RWPE1 (cell line): Measurements from ENCODE around the gene APPL2.

Source experiments
- CTCF ChIA-PET: fragments of 350-600 bp; sonication (Branson Sonifier 250); formaldehyde crosslinking; extraction: SDS; loops from one replicate; lab custom pipeline; 2021; lab: Yijun Ruan, JAX
- POLR2A ChIA-PET: fragments of 400-600 bp; formaldehyde crosslinking; extraction: SDS; loops from one replicate; lab custom pipeline; 2020; ENCODE audit warnings: antibody characterized with exemption; ENCODE audit not compliant: low non-redundant PET; lab: Yijun Ruan, JAX
- DNase-seq: peaks from one replicate; pipeline ENCODE4 v3.0.0; 2012; ENCODE audit warnings: low spot score
- H3K27ac ChIP-seq: fragments of 450-650 bp; 2 replicates; pipeline ENCODE4 v1.5.1; 2017
- CTCF ChIP-seq: fragments of 450-650 bp; conservative IDR thresholded peaks from 2 replicates; pipeline ENCODE4 v1.5.1; 2017; ENCODE audit warnings: low read depth, mild to moderate bottlenecking

Gene APPL2

DNA sequence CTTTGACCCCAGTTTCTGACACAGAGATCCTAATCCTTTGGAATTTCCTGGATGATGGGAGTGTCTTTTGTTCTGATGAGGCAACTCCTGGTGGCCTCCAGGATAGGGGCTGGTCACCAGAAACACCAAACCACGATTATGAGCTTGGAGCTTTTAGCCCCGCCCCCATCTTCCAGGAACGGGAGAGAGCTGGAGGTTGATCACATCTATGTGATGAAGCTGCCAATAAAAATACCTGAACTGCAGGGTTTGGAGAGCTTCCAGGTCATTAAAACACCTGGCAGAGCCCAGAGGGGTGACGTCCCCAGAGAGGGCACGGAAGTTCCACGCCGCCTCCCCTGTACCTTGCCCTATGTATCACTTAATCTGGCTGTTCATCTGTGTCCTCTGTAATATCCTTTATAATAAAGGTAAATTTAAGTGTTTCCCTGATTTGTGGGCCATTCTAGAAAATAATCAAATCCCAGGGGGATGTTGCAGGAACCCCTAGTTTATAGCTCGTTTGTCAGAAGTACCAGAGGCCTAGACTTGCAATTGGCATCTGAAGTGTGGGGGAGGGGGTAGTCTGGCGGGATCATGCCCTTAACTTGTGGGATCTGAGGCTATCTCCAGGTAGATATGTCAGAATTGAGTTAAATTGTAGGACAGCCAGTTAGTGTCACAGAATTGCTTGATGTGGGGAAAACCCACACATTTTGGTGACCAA lies 21.2 kb downstream of the APPL2 start:
- peak; percentile 37 for DNase-seq
- peak overlapping the region; percentile 64 for H3K27ac ChIP-seq
- no peak for TF ChIP-seq CTCF
- ChIA-PET POLR2A (no interaction called here), CTCF (interaction anchor here (0.6 to 1.0 kb wide), 2 partner anchors 116 to 176 kb away, joined by 3 to 4 read pairs; partner anchors contain the start of gene C12orf75)

DNA sequence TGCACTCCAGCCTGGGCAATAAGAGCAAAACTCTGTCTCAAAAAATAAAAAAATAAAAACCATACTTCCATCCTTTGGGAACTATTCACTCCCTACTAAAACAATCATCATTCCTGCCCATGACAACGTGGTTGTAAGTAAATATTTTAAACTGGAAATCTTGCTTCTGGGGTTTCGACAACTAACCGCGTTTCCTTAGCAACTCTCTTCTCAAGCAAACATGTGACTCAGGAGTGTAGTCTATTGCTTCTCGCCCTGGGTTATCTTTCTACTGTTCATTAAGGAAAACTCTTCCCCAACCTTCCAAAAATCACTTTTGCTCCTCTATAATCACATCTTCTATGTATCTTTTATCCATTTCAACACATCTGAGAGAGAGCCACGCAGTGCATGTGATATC lies 21.8 kb downstream of the APPL2 start:
- CTCF ChIA-PET, result interaction anchor here (0.6 kb wide), 2 partner anchors 177 to 467 kb away, joined by 3 to 4 read pairs; no protein-coding TSS in a partner anchor
- no peak for DNase-seq
- H3K27ac ChIP-seq, result peak overlapping the region; percentile 47; the same call in 1 of the 2 replicates
- POLR2A ChIA-PET, result no interaction called here
- TF ChIP-seq CTCF, result no peak

- CTCF ChIA-PET, result interaction anchor here (0.6 to 0.7 kb wide), 2 partner anchors 173 to 1580 kb away, joined by 3 to 4 read pairs; no protein-coding TSS in a partner anchor
- no peak for TF ChIP-seq CTCF
- no peak for DNase-seq
- POLR2A ChIA-PET, result no interaction called here
- H3K27ac ChIP-seq, result no peak overlapping the region
These were observed 23.5 kb downstream of the APPL2 start for GRCh38 chr12:105212438-105212837.

- ChIA-PET POLR2A (no interaction called here), CTCF (no interaction called here)
- no peak for DNase-seq
- TF ChIP-seq CTCF, result no peak
- H3K27ac ChIP-seq, result no peak overlapping the region
These were observed 26.9 kb downstream of the APPL2 start for GRCh38 chr12:105209091-105209490.

DNA sequence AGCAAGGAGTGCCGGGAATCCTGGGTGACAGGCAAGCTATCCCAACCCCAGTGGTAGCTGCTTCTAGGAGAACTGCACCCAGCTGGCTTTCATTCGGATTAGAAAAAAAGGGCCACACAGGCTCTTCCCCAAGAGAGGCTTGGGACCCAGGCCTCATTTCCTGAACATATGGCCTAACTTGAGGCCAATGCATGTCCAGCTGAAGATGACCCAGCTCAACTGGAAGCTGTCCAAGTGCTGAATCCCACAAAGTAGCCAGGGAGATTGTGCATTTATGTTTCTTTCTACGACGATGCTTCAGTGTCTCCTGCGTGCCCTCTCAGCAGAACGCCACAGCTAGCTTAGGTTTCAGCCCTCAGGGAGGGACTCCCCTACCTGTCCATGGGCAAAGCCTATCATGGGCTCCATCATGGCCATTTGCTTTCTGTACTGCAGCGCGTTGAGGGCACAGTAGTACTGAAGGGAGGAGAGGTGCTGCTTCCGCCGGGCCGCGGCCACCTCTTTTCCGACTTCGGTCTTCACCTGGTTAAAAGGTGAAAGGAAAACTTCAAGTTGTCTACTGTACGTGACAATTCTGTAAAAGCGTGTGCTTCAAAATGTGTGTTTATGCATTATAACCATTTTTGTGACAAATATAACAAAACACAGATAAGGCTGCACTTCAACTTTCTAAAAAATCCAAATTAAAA lies 29.1 kb downstream of the APPL2 start:
- CTCF ChIA-PET, result no interaction called here
- DNase-seq, result no peak
- H3K27ac ChIP-seq, result no peak overlapping the region
- POLR2A ChIA-PET, result no interaction called here
- no peak for TF ChIP-seq CTCF

GRCh38 chr12:105205322-105206048 lies 30.5 kb downstream of the APPL2 start:
- ChIA-PET POLR2A (no interaction called here), CTCF (interaction anchor here (0.6 kb wide), 1 partner anchor 149 kb away, joined by 4 read pairs; no protein-coding TSS in a partner anchor)
- DNase-seq, result no peak
- H3K27ac ChIP-seq, result no peak overlapping the region
- no peak for TF ChIP-seq CTCF
